ELF-1 (cell line): ENCODE results near the gene PRKAG2.
"Not testable (repeated sequence)": the region's sequence is repeated elsewhere in the genome, so short reads cannot be mapped to it uniquely, and the experiment has no call there.

Source experiments
- DNase-seq: peaks from one replicate; pipeline ENCODE4 v3.0.0-alpha.2; 2016; ENCODE audit warnings: low read depth, low spot score

The PRKAG2 gene

GRCh38 chr7:151802469-151802846, 74.5 kb downstream of the PRKAG2 start:
- DNase-seq: no peak

- DNase-seq: no peak
These were observed 75.0 kb downstream of the PRKAG2 start for GRCh38 chr7:151801782-151802468.

- DNase-seq: no peak
These were observed 75.6 kb downstream of the PRKAG2 start for GRCh38 chr7:151801291-151801690.

- no peak for DNase-seq
These were observed 76.1 kb downstream of the PRKAG2 start for GRCh38 chr7:151800861-151801260.

- DNase-seq: no peak
These were observed 76.5 kb downstream of the PRKAG2 start for GRCh38 chr7:151800391-151800790.

GRCh38 chr7:151799506-151799905, 77.4 kb downstream of the PRKAG2 start:
- no peak for DNase-seq

- DNase-seq: no peak
These were observed 78.0 kb downstream of the PRKAG2 start for GRCh38 chr7:151798851-151799448.

- not testable (repeated sequence) for DNase-seq
These were observed 79.1 kb downstream of the PRKAG2 start for GRCh38 chr7:151797667-151798307.

GRCh38 chr7:151796871-151797537, 79.9 kb downstream of the PRKAG2 start:
- DNase-seq: no peak

- peak; percentile 33 for DNase-seq
These were observed 80.6 kb downstream of the PRKAG2 start for GRCh38 chr7:151796091-151796870.

GRCh38 chr7:151795168-151795811, 81.6 kb downstream of the PRKAG2 start:
- no peak for DNase-seq

- peak; percentile 37 for DNase-seq
These were observed 82.3 kb downstream of the PRKAG2 start for GRCh38 chr7:151794508-151795167.

GRCh38 chr7:151793991-151794507, 82.9 kb downstream of the PRKAG2 start:
- DNase-seq: no peak

- no peak for DNase-seq
These were observed 83.4 kb downstream of the PRKAG2 start for GRCh38 chr7:151793531-151793951.

- no peak for DNase-seq
These were observed 84.3 kb downstream of the PRKAG2 start for GRCh38 chr7:151792636-151793035.

- no peak for DNase-seq
These were observed 84.8 kb downstream of the PRKAG2 start for GRCh38 chr7:151792086-151792485.

- no peak for DNase-seq
These were observed 85.9 kb downstream of the PRKAG2 start for GRCh38 chr7:151790830-151791620.

GRCh38 chr7:151790095-151790829, 86.7 kb downstream of the PRKAG2 start:
- DNase-seq: no peak
